ENCODE measurements around the gene JTB. TPM values are rescaled to one million over a fixed set of nuclear protein-coding genes. Genes with fewer than 3 reads are reported as not detected.

Gene JTB
- total RNA-seq, 2 experiments from 2014 or later: 124 to 178 TPM

DNA sequence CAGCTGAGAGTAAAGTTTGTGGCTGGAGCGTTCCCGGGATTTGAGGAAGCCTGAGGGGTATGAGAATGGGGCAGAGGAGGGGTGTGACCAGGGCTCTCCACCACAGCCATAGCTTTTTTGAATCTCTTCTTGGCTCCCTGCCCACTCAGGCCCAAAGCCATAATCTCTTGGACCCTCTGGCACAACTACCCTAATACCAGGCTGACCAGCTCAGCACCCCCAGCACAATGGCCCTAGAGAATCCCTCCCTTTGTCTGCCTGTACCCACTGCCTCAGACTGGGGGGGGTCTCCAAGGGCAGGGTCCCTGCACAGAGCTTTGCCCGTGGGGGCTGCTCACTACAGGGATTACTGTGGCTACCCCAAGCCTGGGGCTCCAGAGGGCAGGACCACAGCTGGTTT, 38.5 kb downstream of the JTB start:
- intact Hi-C loops (cut with micrococcal nuclease; ENCODE audit: unreplicated experiment): no loop called here
- H3K79me2 ChIP-seq (ENCODE audit: insufficient read depth, low read depth, low read length): peaks cover 10% of the 10 kb centered on the region
- H2AFZ ChIP-seq (ENCODE audit: low read length): no peak overlapping the region
- H3K9me2 ChIP-seq (ENCODE audit: insufficient read depth, low read length): no peaks in the 10 kb centered on the region
- no peaks in the 10 kb centered on the region for H4K20me1 ChIP-seq (ENCODE audit: insufficient read depth, low read length)
- no TSS peak for BruUV-seq (replicated peaks)
- H3K4me2 ChIP-seq (ENCODE audit: low read length): no peak overlapping the region
- H3K36me3 ChIP-seq (ENCODE audit: insufficient read depth, low read length): peaks cover 90% of the 10 kb centered on the region
- no peak overlapping the region for H3K27ac ChIP-seq (ENCODE audit: low read depth, low read length, poor library complexity, severe bottlenecking)
- DNase-seq (ENCODE audit: low spot score): no peak
- peaks cover 4% of the 10 kb centered on the region for H3K4me1 ChIP-seq (ENCODE audit: insufficient read depth, low read length, poor library complexity, severe bottlenecking)
- TF ChIP-seq EZH2phosphoT487 (IDR thresholded peaks at IDR 0.05; ENCODE audit: borderline replicate concordance, low read depth, low read length): no peak
- TF ChIP-seq, protein P1, sequence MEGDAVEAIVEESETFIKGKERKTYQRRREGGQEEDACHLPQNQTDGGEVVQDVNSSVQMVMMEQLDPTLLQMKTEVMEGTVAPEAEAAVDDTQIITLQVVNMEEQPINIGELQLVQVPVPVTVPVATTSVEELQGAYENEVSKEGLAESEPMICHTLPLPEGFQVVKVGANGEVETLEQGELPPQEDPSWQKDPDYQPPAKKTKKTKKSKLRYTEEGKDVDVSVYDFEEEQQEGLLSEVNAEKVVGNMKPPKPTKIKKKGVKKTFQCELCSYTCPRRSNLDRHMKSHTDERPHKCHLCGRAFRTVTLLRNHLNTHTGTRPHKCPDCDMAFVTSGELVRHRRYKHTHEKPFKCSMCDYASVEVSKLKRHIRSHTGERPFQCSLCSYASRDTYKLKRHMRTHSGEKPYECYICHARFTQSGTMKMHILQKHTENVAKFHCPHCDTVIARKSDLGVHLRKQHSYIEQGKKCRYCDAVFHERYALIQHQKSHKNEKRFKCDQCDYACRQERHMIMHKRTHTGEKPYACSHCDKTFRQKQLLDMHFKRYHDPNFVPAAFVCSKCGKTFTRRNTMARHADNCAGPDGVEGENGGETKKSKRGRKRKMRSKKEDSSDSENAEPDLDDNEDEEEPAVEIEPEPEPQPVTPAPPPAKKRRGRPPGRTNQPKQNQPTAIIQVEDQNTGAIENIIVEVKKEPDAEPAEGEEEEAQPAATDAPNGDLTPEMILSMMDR (conservative IDR thresholded peaks at IDR 0.05; ENCODE audit: low read length): no peak
- H3K9me3 ChIP-seq (ENCODE audit: low read length): no peaks in the 10 kb centered on the region
- ChIA-PET POLR2A (interaction anchor here (0.8 kb wide), 1 partner anchor 16 kb away, joined by 3 read pairs; the partner anchor contains the start of gene GATAD2B), CTCF (ENCODE audit: unreplicated experiment) (no interaction called here)
- H3K4me3 ChIP-seq (ENCODE audit: low read depth, low read length, poor library complexity, severe bottlenecking): no peak overlapping the region

GRCh38 chr1:153937331-153937730, 40.1 kb downstream of the JTB start:
- H3K9me3 ChIP-seq (ENCODE audit: low read length): no peaks in the 10 kb centered on the region
- no peaks in the 10 kb centered on the region for H3K4me1 ChIP-seq (ENCODE audit: insufficient read depth, low read length, poor library complexity, severe bottlenecking)
- H3K4me3 ChIP-seq (ENCODE audit: low read depth, low read length, poor library complexity, severe bottlenecking): no peak overlapping the region
- H3K27ac ChIP-seq (ENCODE audit: low read depth, low read length, poor library complexity, severe bottlenecking): no peak overlapping the region
- no peak for DNase-seq (ENCODE audit: low spot score)
- no peaks in the 10 kb centered on the region for H3K9me2 ChIP-seq (ENCODE audit: insufficient read depth, low read length)
- POLR2A ChIA-PET: no interaction called here
- H3K79me2 ChIP-seq (ENCODE audit: insufficient read depth, low read depth, low read length): no peaks in the 10 kb centered on the region
- H4K20me1 ChIP-seq (ENCODE audit: insufficient read depth, low read length): no peaks in the 10 kb centered on the region
- no peak for TF ChIP-seq EZH2phosphoT487 (IDR thresholded peaks at IDR 0.05; ENCODE audit: borderline replicate concordance, low read depth, low read length)
- TF ChIP-seq, protein P1 (conservative IDR thresholded peaks at IDR 0.05; ENCODE audit: low read length): no peak
- peaks cover 93% of the 10 kb centered on the region for H3K36me3 ChIP-seq (ENCODE audit: insufficient read depth, low read length)
- CTCF ChIA-PET (ENCODE audit: unreplicated experiment): no interaction called here
- no peak overlapping the region for H2AFZ ChIP-seq (ENCODE audit: low read length)
- no peak overlapping the region for H3K4me2 ChIP-seq (ENCODE audit: low read length)
- intact Hi-C loops (cut with micrococcal nuclease; ENCODE audit: unreplicated experiment): no loop called here
- BruUV-seq (replicated peaks): no TSS peak

DNA sequence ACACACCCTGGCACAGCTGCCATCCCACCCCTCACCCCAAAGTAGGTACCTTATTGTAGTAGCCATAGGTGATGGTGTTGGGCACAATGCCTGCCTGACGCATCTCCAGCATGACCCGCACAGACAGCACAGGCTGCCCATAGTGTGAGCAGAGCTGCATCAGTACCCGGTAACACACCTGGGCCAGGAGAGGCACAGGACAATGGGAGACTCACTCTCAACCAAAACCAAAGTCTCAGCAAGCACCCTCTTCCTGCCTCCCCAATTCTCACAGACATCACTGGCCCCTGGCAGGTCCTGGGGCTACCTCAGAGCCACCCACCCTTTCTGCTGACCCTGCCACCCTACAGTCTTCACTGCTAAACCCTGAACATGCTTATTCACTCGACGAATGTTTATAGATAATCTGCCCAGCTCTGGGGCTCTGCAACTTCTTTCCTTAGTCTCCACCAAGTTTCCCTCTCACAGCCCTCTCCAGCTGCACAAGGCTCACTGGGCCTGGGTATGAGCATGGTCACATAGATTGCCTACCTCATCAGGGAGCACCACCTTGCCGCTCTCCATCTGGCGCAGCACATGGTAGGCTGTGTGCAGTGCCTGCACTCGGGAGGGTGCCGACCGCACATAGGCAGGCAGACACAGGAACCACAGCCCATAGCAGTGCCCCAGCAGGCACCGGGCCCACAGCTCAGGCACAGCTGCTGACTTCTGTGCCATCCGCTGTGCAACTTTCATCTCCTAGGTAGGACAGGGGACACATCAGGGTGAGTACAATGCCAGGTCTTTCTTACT, 41.3 kb downstream of the JTB start:
- ChIA-PET POLR2A (no interaction called here), CTCF (ENCODE audit: unreplicated experiment) (no interaction called here)
- H4K20me1 ChIP-seq (ENCODE audit: insufficient read depth, low read length): no peaks in the 10 kb centered on the region
- no TSS peak for BruUV-seq (replicated peaks)
- intact Hi-C loops (cut with micrococcal nuclease; ENCODE audit: unreplicated experiment): no loop called here
- no peaks in the 10 kb centered on the region for H3K9me2 ChIP-seq (ENCODE audit: insufficient read depth, low read length)
- no peaks in the 10 kb centered on the region for H3K79me2 ChIP-seq (ENCODE audit: insufficient read depth, low read depth, low read length)
- peaks cover 86% of the 10 kb centered on the region for H3K36me3 ChIP-seq (ENCODE audit: insufficient read depth, low read length)
- H3K4me1 ChIP-seq (ENCODE audit: insufficient read depth, low read length, poor library complexity, severe bottlenecking): no peaks in the 10 kb centered on the region
- no peak overlapping the region for H3K27ac ChIP-seq (ENCODE audit: low read depth, low read length, poor library complexity, severe bottlenecking)
- no peak overlapping the region for H3K4me3 ChIP-seq (ENCODE audit: low read depth, low read length, poor library complexity, severe bottlenecking)
- H2AFZ ChIP-seq (ENCODE audit: low read length): no peak overlapping the region
- no peak for DNase-seq (ENCODE audit: low spot score)
- no peaks in the 10 kb centered on the region for H3K9me3 ChIP-seq (ENCODE audit: low read length)
- TF ChIP-seq, protein P1 (conservative IDR thresholded peaks at IDR 0.05; ENCODE audit: low read length): no peak
- no peak for TF ChIP-seq EZH2phosphoT487 (IDR thresholded peaks at IDR 0.05; ENCODE audit: borderline replicate concordance, low read depth, low read length)
- no peak overlapping the region for H3K4me2 ChIP-seq (ENCODE audit: low read length)

Data from OCI-LY7 (cell line).